Stimulated activated naive CD8-positive, alpha-beta T cell treated with anti-CD3 and anti-CD28 coated beads, Interleukin-15, Interleukin-2, amounts not matched to agents 100 ng/mL and 50 ng/mL, for 24 hours (primary cell): Measurements from ENCODE around the gene NSD2.
"Not testable (repeated sequence)": the region's sequence is repeated elsewhere in the genome, so short reads cannot be mapped to it uniquely, and the experiment has no call there.

Source experiments
- H3K27ac Mint-ChIP-seq: one replicate; pipeline ENCODE4 v1.8.0; 2021; ENCODE audit warnings: mild to moderate bottlenecking, mixed read lengths
- H3K27me3 Mint-ChIP-seq: one replicate; pipeline ENCODE4 v1.8.0; 2021; ENCODE audit warnings: mixed read lengths
- H3K36me3 Mint-ChIP-seq: one replicate; pipeline ENCODE4 v1.8.0; 2021; ENCODE audit warnings: low read depth, mixed read lengths
- H3K4me1 Mint-ChIP-seq: one replicate; pipeline ENCODE4 v1.8.0; 2021; ENCODE audit warnings: low read depth, mixed read lengths
- H3K4me3 Mint-ChIP-seq: one replicate; pipeline ENCODE4 v1.8.0; 2021; ENCODE audit warnings: mild to moderate bottlenecking, mixed read lengths
- H3K9me3 Mint-ChIP-seq: one replicate; pipeline ENCODE4 v1.8.0; 2021; ENCODE audit warnings: mixed read lengths

Gene NSD2

GRCh38 chr4:1988327-1988724, 117.1 kb downstream of the NSD2 start:
- Mint-ChIP-seq H3K9me3 (no peaks in the 10 kb centered on the region), H3K4me3 (no peak overlapping the region), H3K36me3 (peaks cover 13% of the 10 kb centered on the region), H3K4me1 (no peaks in the 10 kb centered on the region), H3K27ac (no peak overlapping the region), H3K27me3 (no peaks in the 10 kb centered on the region)

- Mint-ChIP-seq H3K27ac (no peak overlapping the region), H3K27me3 (no peaks in the 10 kb centered on the region), H3K36me3 (peaks cover 13% of the 10 kb centered on the region), H3K9me3 (no peaks in the 10 kb centered on the region), H3K4me1 (no peaks in the 10 kb centered on the region), H3K4me3 (no peak overlapping the region)
Measured at GRCh38 chr4:1989533-1990347, 118.5 kb downstream of the NSD2 start.

- no peaks in the 10 kb centered on the region for H3K27me3 Mint-ChIP-seq
- no peaks in the 10 kb centered on the region for H3K9me3 Mint-ChIP-seq
- H3K27ac Mint-ChIP-seq, result no peak overlapping the region
- H3K4me3 Mint-ChIP-seq, result no peak overlapping the region
- no peaks in the 10 kb centered on the region for H3K4me1 Mint-ChIP-seq
- peaks cover 18% of the 10 kb centered on the region for H3K36me3 Mint-ChIP-seq
Measured at GRCh38 chr4:1990348-1990645, 119.1 kb downstream of the NSD2 start.

GRCh38 chr4:1990676-1991075, 119.5 kb downstream of the NSD2 start:
- Mint-ChIP-seq H3K36me3 (peaks cover 22% of the 10 kb centered on the region), H3K27me3 (no peaks in the 10 kb centered on the region), H3K4me3 (no peak overlapping the region), H3K9me3 (no peaks in the 10 kb centered on the region), H3K27ac (no peak overlapping the region), H3K4me1 (no peaks in the 10 kb centered on the region)

GRCh38 chr4:1991087-1991486, 119.9 kb downstream of the NSD2 start:
- no peaks in the 10 kb centered on the region for H3K4me1 Mint-ChIP-seq
- H3K27ac Mint-ChIP-seq, result no peak overlapping the region
- H3K36me3 Mint-ChIP-seq, result peaks cover 26% of the 10 kb centered on the region
- H3K27me3 Mint-ChIP-seq, result no peaks in the 10 kb centered on the region
- H3K4me3 Mint-ChIP-seq, result no peak overlapping the region
- H3K9me3 Mint-ChIP-seq, result peaks cover 1% of the 10 kb centered on the region

GRCh38 chr4:1991596-1992434, 120.6 kb downstream of the NSD2 start:
- no peak overlapping the region for H3K27ac Mint-ChIP-seq
- H3K4me1 Mint-ChIP-seq, result peaks cover under 1% of the 10 kb centered on the region
- H3K27me3 Mint-ChIP-seq, result no peaks in the 10 kb centered on the region
- H3K9me3 Mint-ChIP-seq, result peaks cover 6% of the 10 kb centered on the region
- no peak overlapping the region for H3K4me3 Mint-ChIP-seq
- H3K36me3 Mint-ChIP-seq, result peaks cover 33% of the 10 kb centered on the region

GRCh38 chr4:1992468-1993168, 121.4 kb downstream of the NSD2 start:
- H3K27ac Mint-ChIP-seq, result no peak overlapping the region
- H3K9me3 Mint-ChIP-seq, result peaks cover 13% of the 10 kb centered on the region
- peaks cover 41% of the 10 kb centered on the region for H3K36me3 Mint-ChIP-seq
- H3K4me3 Mint-ChIP-seq, result no peak overlapping the region
- H3K27me3 Mint-ChIP-seq, result no peaks in the 10 kb centered on the region
- H3K4me1 Mint-ChIP-seq, result peaks cover 7% of the 10 kb centered on the region

GRCh38 chr4:1993169-1993516, 122.0 kb downstream of the NSD2 start:
- Mint-ChIP-seq H3K4me3 (no peak overlapping the region), H3K4me1 (peaks cover 11% of the 10 kb centered on the region), H3K27ac (no peak overlapping the region), H3K27me3 (no peaks in the 10 kb centered on the region), H3K36me3 (peaks cover 42% of the 10 kb centered on the region), H3K9me3 (peaks cover 18% of the 10 kb centered on the region)

GRCh38 chr4:1993718-1994516, 122.7 kb downstream of the NSD2 start:
- H3K4me3 Mint-ChIP-seq, H3K27me3 Mint-ChIP-seq, H3K27ac Mint-ChIP-seq: not testable (repeated sequence)
- H3K36me3 Mint-ChIP-seq, result peaks cover 49% of the 10 kb centered on the region
- peaks cover 17% of the 10 kb centered on the region for H3K4me1 Mint-ChIP-seq
- H3K9me3 Mint-ChIP-seq, result peaks cover 25% of the 10 kb centered on the region

- H3K4me3 Mint-ChIP-seq, result no peak overlapping the region
- H3K27me3 Mint-ChIP-seq, result no peaks in the 10 kb centered on the region
- peaks cover 34% of the 10 kb centered on the region for H3K9me3 Mint-ChIP-seq
- H3K4me1 Mint-ChIP-seq, result peaks cover 27% of the 10 kb centered on the region
- peaks cover 59% of the 10 kb centered on the region for H3K36me3 Mint-ChIP-seq
- H3K27ac Mint-ChIP-seq, result no peak overlapping the region
Measured at GRCh38 chr4:1994938-1995337, 123.7 kb downstream of the NSD2 start.

GRCh38 chr4:1996866-1997611, 125.8 kb downstream of the NSD2 start:
- Mint-ChIP-seq H3K9me3 (peaks cover 43% of the 10 kb centered on the region), H3K4me3 (no peak overlapping the region), H3K27me3 (no peaks in the 10 kb centered on the region), H3K36me3 (peaks cover 70% of the 10 kb centered on the region), H3K27ac (no peak overlapping the region), H3K4me1 (peaks cover 34% of the 10 kb centered on the region)

GRCh38 chr4:1997712-1998111, 126.5 kb downstream of the NSD2 start:
- no peaks in the 10 kb centered on the region for H3K27me3 Mint-ChIP-seq
- no peak overlapping the region for H3K27ac Mint-ChIP-seq
- peaks cover 43% of the 10 kb centered on the region for H3K9me3 Mint-ChIP-seq
- peaks cover 40% of the 10 kb centered on the region for H3K4me1 Mint-ChIP-seq
- H3K4me3 Mint-ChIP-seq, result no peak overlapping the region
- peaks cover 76% of the 10 kb centered on the region for H3K36me3 Mint-ChIP-seq

GRCh38 chr4:1998296-1998695, 127.1 kb downstream of the NSD2 start:
- Mint-ChIP-seq H3K27ac (no peak overlapping the region), H3K4me3 (no peak overlapping the region), H3K9me3 (peaks cover 43% of the 10 kb centered on the region), H3K4me1 (peaks cover 46% of the 10 kb centered on the region), H3K27me3 (no peaks in the 10 kb centered on the region), H3K36me3 (peaks cover 82% of the 10 kb centered on the region)

GRCh38 chr4:1999308-1999707, 128.1 kb downstream of the NSD2 start:
- peaks cover 86% of the 10 kb centered on the region for H3K36me3 Mint-ChIP-seq
- H3K4me1 Mint-ChIP-seq, result peaks cover 48% of the 10 kb centered on the region
- H3K4me3 Mint-ChIP-seq, H3K27ac Mint-ChIP-seq, H3K27me3 Mint-ChIP-seq: not testable (repeated sequence)
- peaks cover 43% of the 10 kb centered on the region for H3K9me3 Mint-ChIP-seq
